ENCODE results near the gene EVI5.

Gene EVI5

GRCh38 chr1:92481971-92482664, 302.8 kb downstream of the EVI5 start:
- DNase-seq, result no peak

- DNase-seq, result no peak
Observed at GRCh38 chr1:92481599-92481925, 303.3 kb downstream of the EVI5 start.

- no peak for DNase-seq
Observed at GRCh38 chr1:92480813-92481598, 303.9 kb downstream of the EVI5 start.

- DNase-seq, result peak; percentile 19
Observed at GRCh38 chr1:92480200-92480812, 304.6 kb downstream of the EVI5 start.

- no peak for DNase-seq
Observed at GRCh38 chr1:92479587-92479986, 305.3 kb downstream of the EVI5 start.

- no peak for DNase-seq
Observed at GRCh38 chr1:92478393-92478792, 306.5 kb downstream of the EVI5 start.

GRCh38 chr1:92476071-92476631, 308.8 kb downstream of the EVI5 start:
- no peak for DNase-seq

GRCh38 chr1:92475029-92475428, 309.9 kb downstream of the EVI5 start:
- DNase-seq, result no peak

- no peak for DNase-seq
Observed at GRCh38 chr1:92473781-92474495, 311.0 kb downstream of the EVI5 start.

GRCh38 chr1:92470216-92470615, 314.7 kb downstream of the EVI5 start:
- no peak for DNase-seq

- no peak for DNase-seq
Observed at GRCh38 chr1:92466683-92467352, 318.1 kb downstream of the EVI5 start.

GRCh38 chr1:92465256-92465647, 319.7 kb downstream of the EVI5 start:
- no peak for DNase-seq

- no peak for DNase-seq
Observed at GRCh38 chr1:92464588-92465255, 320.2 kb downstream of the EVI5 start.

GRCh38 chr1:92461364-92462097, 323.4 kb downstream of the EVI5 start:
- DNase-seq, result no peak

GRCh38 chr1:92459871-92460320, 325.0 kb downstream of the EVI5 start:
- no peak for DNase-seq
